GM06990 (cell line): ENCODE data around the gene KCNK18.

Source experiments
- DNase-seq: peaks from one replicate; pipeline ENCODE4 v3.0.0-alpha.2; 2011; ENCODE audit not compliant: insufficient read length; ENCODE audit errors: extremely low read depth
- H3K27me3 ChIP-seq: replicated peaks from 2 replicates; pipeline ENCODE4 v1.6.0; 2011; ENCODE audit warnings: low read length; ENCODE audit not compliant: control insufficient read depth, insufficient read depth
- H3K36me3 ChIP-seq: 2 replicates; pipeline ENCODE4 v1.5.1; 2011; ENCODE audit warnings: low read length; ENCODE audit not compliant: control insufficient read depth, insufficient read depth
- H3K4me3 ChIP-seq: replicated peaks from 2 replicates; pipeline ENCODE4 v1.5.1; 2011; ENCODE audit warnings: low read depth, mild to moderate bottlenecking, control low read depth, low read length
- TF ChIP-seq, protein P1 (sequence below): IDR thresholded peaks from 2 replicates; pipeline ENCODE4 v1.5.1; 2011; ENCODE audit warnings: low read length, control low read depth, mild to moderate bottlenecking, inconsistent platforms; ENCODE audit not compliant: insufficient read depth, poor library complexity, severe bottlenecking

Gene KCNK18

DNA sequence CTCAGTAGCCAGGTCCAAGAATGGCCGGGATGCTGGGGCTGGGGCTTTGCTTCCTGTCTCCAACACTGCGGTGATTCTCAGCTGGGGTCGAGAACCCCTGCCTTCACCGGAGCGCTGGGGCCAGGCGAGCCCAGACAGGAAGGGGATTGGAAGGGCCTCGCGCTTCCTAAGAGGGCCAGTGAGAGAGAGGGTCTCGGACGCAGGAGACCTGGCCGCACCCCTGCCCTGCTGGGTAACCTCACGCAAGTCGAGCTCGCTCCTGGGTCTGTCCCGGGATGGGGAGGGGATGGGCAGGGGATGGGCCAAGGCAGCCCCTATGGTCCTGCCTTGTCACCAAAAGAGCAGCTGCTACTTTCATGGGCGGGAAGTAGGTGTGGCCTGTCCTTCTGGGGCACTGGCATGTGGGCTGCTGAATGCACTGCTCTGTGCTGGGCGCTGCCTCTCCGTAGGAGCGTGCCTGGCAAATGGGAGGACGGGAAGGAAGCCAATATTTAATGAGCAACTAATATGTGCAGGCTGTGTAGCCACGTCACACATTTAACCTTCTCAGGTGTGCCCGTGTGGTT, 20.0 kb downstream of the KCNK18 start:
- H3K27me3 ChIP-seq: peaks cover 2% of the 10 kb centered on the region; the same call in 1 of the 2 replicates
- H3K4me3 ChIP-seq: peak overlapping the region; percentile 67
- DNase-seq: peak; percentile 25
- TF ChIP-seq, protein P1, sequence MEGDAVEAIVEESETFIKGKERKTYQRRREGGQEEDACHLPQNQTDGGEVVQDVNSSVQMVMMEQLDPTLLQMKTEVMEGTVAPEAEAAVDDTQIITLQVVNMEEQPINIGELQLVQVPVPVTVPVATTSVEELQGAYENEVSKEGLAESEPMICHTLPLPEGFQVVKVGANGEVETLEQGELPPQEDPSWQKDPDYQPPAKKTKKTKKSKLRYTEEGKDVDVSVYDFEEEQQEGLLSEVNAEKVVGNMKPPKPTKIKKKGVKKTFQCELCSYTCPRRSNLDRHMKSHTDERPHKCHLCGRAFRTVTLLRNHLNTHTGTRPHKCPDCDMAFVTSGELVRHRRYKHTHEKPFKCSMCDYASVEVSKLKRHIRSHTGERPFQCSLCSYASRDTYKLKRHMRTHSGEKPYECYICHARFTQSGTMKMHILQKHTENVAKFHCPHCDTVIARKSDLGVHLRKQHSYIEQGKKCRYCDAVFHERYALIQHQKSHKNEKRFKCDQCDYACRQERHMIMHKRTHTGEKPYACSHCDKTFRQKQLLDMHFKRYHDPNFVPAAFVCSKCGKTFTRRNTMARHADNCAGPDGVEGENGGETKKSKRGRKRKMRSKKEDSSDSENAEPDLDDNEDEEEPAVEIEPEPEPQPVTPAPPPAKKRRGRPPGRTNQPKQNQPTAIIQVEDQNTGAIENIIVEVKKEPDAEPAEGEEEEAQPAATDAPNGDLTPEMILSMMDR: no peak
- H3K36me3 ChIP-seq: no peaks in the 10 kb centered on the region

DNA sequence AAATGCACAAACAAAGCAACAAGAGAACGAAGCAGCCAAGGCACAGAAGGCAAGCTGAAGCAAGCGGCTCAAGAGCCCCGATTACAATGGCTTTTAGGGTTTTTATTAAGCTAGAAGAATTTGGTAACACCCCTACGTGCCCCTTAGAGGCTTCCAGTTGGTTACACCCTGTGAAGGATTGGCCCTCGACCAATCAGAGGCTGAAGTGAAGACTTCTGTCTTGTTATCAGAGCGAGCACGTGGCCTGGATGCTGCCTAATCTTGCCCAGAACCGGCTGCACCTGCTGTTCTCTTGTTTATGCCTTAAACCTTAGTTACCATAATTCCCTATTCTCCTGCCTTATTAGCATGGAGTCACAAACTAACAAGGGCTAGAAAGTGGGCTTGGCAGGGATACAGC, 21.4 kb downstream of the KCNK18 start:
- TF ChIP-seq, protein P1: no peak
- Histone ChIP-seq H3K27me3 (peaks cover 2% of the 10 kb centered on the region; the same call in 1 of the 2 replicates), H3K4me3 (no peak overlapping the region), H3K36me3 (no peaks in the 10 kb centered on the region)
- DNase-seq: no peak

DNA sequence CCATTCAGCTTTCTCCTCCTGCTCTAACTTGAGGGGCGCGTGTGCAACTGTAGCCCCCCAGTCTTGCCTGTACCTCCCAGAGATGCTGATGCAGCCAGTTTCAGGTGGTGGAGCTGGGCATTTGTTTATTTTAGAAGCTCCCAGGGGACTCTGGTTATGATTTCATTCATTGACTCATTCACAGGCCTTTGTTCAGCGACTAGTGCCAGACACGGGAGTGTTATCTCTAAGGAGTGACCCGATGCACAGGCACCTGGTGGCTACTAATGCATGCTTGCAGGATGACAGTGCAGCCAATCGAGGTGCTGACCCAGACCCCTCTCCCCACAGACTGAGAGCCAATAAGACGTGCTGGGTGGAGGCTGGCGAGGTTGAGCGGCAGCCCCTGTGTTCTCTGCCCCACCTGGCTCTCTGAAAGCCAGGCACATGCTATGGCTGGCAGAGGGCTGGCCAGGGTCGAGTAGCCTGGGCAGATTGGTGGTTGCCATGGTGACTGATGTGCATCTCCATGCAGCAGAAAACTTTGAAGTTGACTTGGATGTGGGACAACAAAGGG, 23.9 kb downstream of the KCNK18 start:
- no peak for DNase-seq
- H3K27me3 ChIP-seq: peaks cover 2% of the 10 kb centered on the region; the same call in 1 of the 2 replicates
- no peak overlapping the region for H3K4me3 ChIP-seq
- H3K36me3 ChIP-seq: no peaks in the 10 kb centered on the region
- TF ChIP-seq, protein P1: no peak

DNA sequence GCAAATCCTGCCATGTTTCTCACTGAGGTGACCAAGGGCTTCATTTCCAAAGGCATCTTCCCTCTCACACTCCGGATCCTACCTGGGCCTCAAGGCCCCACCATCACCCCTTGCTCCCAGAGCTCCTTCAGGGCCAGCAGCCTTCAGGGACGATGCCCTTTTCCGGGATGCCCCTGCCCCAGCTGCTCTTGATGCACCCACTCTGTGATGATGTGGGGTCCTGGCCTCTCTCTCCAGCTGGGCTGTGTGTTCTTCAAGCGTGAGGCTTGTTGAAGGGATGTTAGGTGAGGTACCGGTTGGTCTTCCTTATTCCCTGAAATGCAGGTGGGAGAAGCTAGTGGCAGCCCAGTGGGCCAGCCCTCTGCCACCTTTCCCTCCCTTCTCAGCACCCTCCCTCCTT, 25.3 kb downstream of the KCNK18 start:
- H3K27me3 ChIP-seq: peaks cover 2% of the 10 kb centered on the region; the same call in 1 of the 2 replicates
- no peak overlapping the region for H3K4me3 ChIP-seq
- TF ChIP-seq, protein P1: no peak
- no peaks in the 10 kb centered on the region for H3K36me3 ChIP-seq
- no peak for DNase-seq

DNA sequence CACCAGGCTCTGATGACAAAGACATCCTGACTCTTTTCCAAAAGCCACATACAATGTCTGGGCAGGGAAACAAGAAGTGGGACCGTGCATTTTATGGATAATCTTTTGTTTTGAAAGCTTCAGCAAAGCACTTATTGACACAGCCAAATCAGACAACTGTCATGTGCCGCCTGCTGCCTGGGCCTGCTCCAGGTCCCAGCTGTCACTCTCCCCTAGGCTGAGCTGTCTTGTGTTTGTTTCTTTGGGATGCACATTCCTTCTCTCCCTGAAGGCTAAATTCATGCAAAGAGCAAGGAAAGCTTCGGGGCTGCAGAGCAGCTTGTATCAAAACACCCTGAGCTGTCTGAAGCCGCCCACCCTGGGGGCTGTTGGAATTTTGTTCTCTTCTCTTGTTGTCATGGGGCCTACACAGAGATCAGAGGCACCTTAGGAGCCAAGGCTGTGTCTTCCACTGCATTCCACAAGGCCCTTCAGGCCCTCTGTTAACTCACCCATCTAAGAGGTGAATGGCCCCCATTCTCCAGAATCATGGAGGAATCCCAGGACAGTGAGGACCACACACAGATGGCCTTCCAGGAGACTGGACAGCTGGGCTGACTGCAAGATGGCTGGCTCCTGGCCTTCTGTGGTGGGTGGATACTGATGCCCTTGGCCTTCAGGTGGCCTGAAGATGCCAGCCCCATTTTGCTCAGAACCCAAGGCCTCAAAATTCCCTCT, 25.8 kb downstream of the KCNK18 start:
- Histone ChIP-seq H3K36me3 (no peaks in the 10 kb centered on the region), H3K27me3 (peaks cover 2% of the 10 kb centered on the region; the same call in 1 of the 2 replicates), H3K4me3 (no peak overlapping the region)
- no peak for DNase-seq
- TF ChIP-seq, protein P1: no peak
